ES-I3 (cell line): ENCODE results near the gene P2RY2.

ENCODE experiments used
- H3K36me3 ChIP-seq: 2 replicates; pipeline ENCODE4 v1.6.1; 2013; ENCODE audit warnings: mild to moderate bottlenecking, low read length, control low read depth, moderate library complexity; ENCODE audit not compliant: insufficient read depth
- H3K4me1 ChIP-seq: 2 replicates; pipeline ENCODE4 v1.6.1; 2013; ENCODE audit warnings: mild to moderate bottlenecking, control low read depth, low read length; ENCODE audit not compliant: insufficient read depth
- H3K9ac ChIP-seq: 2 replicates; pipeline ENCODE4 v1.6.1; 2013; ENCODE audit warnings: low read depth, mild to moderate bottlenecking, low read length, moderate library complexity
- H3K9me3 ChIP-seq: 2 replicates; pipeline ENCODE4 v1.6.1; 2013; ENCODE audit warnings: mild to moderate bottlenecking, low read length, moderate library complexity; ENCODE audit not compliant: control insufficient read depth, insufficient read depth

Gene P2RY2

GRCh38 chr11:73178681-73179080 is 39.4 kb upstream of the P2RY2 start:
- Histone ChIP-seq H3K4me1 (no peaks in the 10 kb centered on the region), H3K9me3 (no peaks in the 10 kb centered on the region), H3K9ac (no peak overlapping the region), H3K36me3 (no peaks in the 10 kb centered on the region)

GRCh38 chr11:73182824-73183321 is 35.2 kb upstream of the P2RY2 start:
- H3K9me3 ChIP-seq = no peaks in the 10 kb centered on the region
- no peaks in the 10 kb centered on the region for H3K36me3 ChIP-seq
- peaks cover under 1% of the 10 kb centered on the region; the same call in 1 of the 2 replicates for H3K4me1 ChIP-seq
- H3K9ac ChIP-seq = no peak overlapping the region

GRCh38 chr11:73184953-73185671 is 33.0 kb upstream of the P2RY2 start:
- H3K4me1 ChIP-seq = peaks cover 5% of the 10 kb centered on the region; the same call in 1 of the 2 replicates
- H3K9me3 ChIP-seq = no peaks in the 10 kb centered on the region
- H3K9ac ChIP-seq = no peak overlapping the region
- H3K36me3 ChIP-seq = no peaks in the 10 kb centered on the region

GRCh38 chr11:73185680-73186293 is 32.3 kb upstream of the P2RY2 start:
- no peaks in the 10 kb centered on the region for H3K9me3 ChIP-seq
- H3K9ac ChIP-seq = no peak overlapping the region
- H3K4me1 ChIP-seq = peaks cover 5% of the 10 kb centered on the region; the same call in 1 of the 2 replicates
- no peaks in the 10 kb centered on the region for H3K36me3 ChIP-seq

GRCh38 chr11:73186294-73186850 is 31.7 kb upstream of the P2RY2 start:
- no peak overlapping the region for H3K9ac ChIP-seq
- H3K4me1 ChIP-seq = peaks cover 5% of the 10 kb centered on the region; the same call in 1 of the 2 replicates
- no peaks in the 10 kb centered on the region for H3K9me3 ChIP-seq
- H3K36me3 ChIP-seq = no peaks in the 10 kb centered on the region

- Histone ChIP-seq H3K9me3 (no peaks in the 10 kb centered on the region), H3K4me1 (peaks cover 5% of the 10 kb centered on the region; the same call in 1 of the 2 replicates), H3K9ac (no peak overlapping the region), H3K36me3 (no peaks in the 10 kb centered on the region)
These were observed 31.2 kb upstream of the P2RY2 start for GRCh38 chr11:73186886-73187285.

GRCh38 chr11:73187854-73188253 is 30.2 kb upstream of the P2RY2 start:
- H3K9me3 ChIP-seq = no peaks in the 10 kb centered on the region
- H3K36me3 ChIP-seq = no peaks in the 10 kb centered on the region
- no peak overlapping the region for H3K9ac ChIP-seq
- peaks cover 5% of the 10 kb centered on the region; the same call in 1 of the 2 replicates for H3K4me1 ChIP-seq

- no peaks in the 10 kb centered on the region for H3K9me3 ChIP-seq
- no peaks in the 10 kb centered on the region for H3K36me3 ChIP-seq
- H3K4me1 ChIP-seq = peaks cover 5% of the 10 kb centered on the region; the same call in 1 of the 2 replicates
- no peak overlapping the region for H3K9ac ChIP-seq
These were observed 29.8 kb upstream of the P2RY2 start for GRCh38 chr11:73188301-73188700.

- no peaks in the 10 kb centered on the region for H3K9me3 ChIP-seq
These were observed 28.8 kb upstream of the P2RY2 start for GRCh38 chr11:73189315-73189714.

GRCh38 chr11:73189723-73190556 is 28.1 kb upstream of the P2RY2 start:
- H3K9me3 ChIP-seq = no peaks in the 10 kb centered on the region

More at GRCh38 chr11:73189315-73189714, 28.8 kb upstream of the P2RY2 start:
- H3K4me1 ChIP-seq = peaks cover 5% of the 10 kb centered on the region; the same call in 1 of the 2 replicates
- H3K9ac ChIP-seq = no peak overlapping the region
- H3K36me3 ChIP-seq = no peaks in the 10 kb centered on the region

GRCh38 chr11:73190557-73190885 is 27.6 kb upstream of the P2RY2 start:
- Histone ChIP-seq H3K9me3 (no peaks in the 10 kb centered on the region), H3K4me1 (peaks cover 5% of the 10 kb centered on the region; the same call in 1 of the 2 replicates), H3K9ac (no peak overlapping the region), H3K36me3 (no peaks in the 10 kb centered on the region)

More at GRCh38 chr11:73189723-73190556, 28.1 kb upstream of the P2RY2 start:
- H3K36me3 ChIP-seq = no peaks in the 10 kb centered on the region
- H3K4me1 ChIP-seq = peaks cover 5% of the 10 kb centered on the region; the same call in 1 of the 2 replicates
- H3K9ac ChIP-seq = no peak overlapping the region

GRCh38 chr11:73191151-73191550 is 26.9 kb upstream of the P2RY2 start:
- Histone ChIP-seq H3K36me3 (no peaks in the 10 kb centered on the region), H3K4me1 (peaks cover 5% of the 10 kb centered on the region; the same call in 1 of the 2 replicates), H3K9ac (no peak overlapping the region)

GRCh38 chr11:73192272-73192671 is 25.8 kb upstream of the P2RY2 start:
- H3K4me1 ChIP-seq = peaks cover 5% of the 10 kb centered on the region; the same call in 1 of the 2 replicates

More at GRCh38 chr11:73191151-73191550, 26.9 kb upstream of the P2RY2 start:
- no peaks in the 10 kb centered on the region for H3K9me3 ChIP-seq

More at GRCh38 chr11:73192272-73192671, 25.8 kb upstream of the P2RY2 start:
- Histone ChIP-seq H3K9me3 (no peaks in the 10 kb centered on the region), H3K36me3 (no peaks in the 10 kb centered on the region), H3K9ac (no peak overlapping the region)
